ENCODE data around the gene PIEZO2.

PIEZO2 gene

DNA sequence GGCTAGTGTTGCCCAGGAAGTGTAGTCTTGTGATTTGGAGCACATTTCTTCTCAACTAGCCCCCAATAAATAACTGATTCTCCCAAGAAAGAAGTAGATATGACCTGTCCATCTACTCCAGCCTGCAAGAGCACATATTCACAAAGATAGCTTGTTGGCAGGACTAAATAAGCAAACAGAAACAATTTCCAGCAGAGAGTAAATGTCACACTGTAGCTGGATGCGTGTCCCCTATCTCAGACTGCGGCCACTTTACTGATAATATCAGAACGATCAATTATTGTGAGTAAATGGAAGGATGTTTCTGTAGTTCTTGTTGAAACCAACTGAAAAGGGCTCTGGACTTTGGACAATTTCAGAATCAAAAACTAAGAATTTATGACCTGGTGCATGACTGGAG lies 97.9 kb downstream of the PIEZO2 start:
- no peak for DNase-seq (ENCODE audit: low read depth)
- no peak overlapping the region for H3K4me3 ChIP-seq (ENCODE audit: control insufficient read depth, low read depth, low read length)
- TF ChIP-seq, protein P1, sequence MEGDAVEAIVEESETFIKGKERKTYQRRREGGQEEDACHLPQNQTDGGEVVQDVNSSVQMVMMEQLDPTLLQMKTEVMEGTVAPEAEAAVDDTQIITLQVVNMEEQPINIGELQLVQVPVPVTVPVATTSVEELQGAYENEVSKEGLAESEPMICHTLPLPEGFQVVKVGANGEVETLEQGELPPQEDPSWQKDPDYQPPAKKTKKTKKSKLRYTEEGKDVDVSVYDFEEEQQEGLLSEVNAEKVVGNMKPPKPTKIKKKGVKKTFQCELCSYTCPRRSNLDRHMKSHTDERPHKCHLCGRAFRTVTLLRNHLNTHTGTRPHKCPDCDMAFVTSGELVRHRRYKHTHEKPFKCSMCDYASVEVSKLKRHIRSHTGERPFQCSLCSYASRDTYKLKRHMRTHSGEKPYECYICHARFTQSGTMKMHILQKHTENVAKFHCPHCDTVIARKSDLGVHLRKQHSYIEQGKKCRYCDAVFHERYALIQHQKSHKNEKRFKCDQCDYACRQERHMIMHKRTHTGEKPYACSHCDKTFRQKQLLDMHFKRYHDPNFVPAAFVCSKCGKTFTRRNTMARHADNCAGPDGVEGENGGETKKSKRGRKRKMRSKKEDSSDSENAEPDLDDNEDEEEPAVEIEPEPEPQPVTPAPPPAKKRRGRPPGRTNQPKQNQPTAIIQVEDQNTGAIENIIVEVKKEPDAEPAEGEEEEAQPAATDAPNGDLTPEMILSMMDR (IDR thresholded peaks at IDR 0.05; ENCODE audit: control insufficient read depth, insufficient read depth, low read depth, low read length, missing control alignments) = no peak

DNA sequence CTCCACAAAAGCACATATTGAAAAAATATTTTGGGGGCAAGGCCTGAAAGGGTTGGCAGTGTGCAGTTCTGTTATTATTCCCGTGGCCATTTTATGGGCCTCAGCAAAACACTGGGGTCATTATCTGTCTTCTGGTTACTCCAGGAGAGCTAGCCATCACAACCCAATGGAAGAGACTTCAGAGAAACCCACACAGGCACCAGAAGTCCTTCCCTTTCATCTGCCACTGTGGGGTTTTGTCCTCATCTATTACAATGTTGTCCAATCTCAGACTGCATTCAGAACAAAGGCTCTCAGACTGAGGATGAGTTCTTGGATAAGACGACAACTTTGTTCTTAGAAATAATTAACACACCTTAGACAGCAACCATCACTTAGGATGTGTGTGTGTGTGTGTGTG lies 98.4 kb downstream of the PIEZO2 start:
- no peak for DNase-seq (ENCODE audit: low read depth)
- no peak overlapping the region for H3K4me3 ChIP-seq (ENCODE audit: control insufficient read depth, low read depth, low read length)
- TF ChIP-seq, protein P1 (IDR thresholded peaks at IDR 0.05; ENCODE audit: control insufficient read depth, insufficient read depth, low read depth, low read length, missing control alignments) = no peak

DNA sequence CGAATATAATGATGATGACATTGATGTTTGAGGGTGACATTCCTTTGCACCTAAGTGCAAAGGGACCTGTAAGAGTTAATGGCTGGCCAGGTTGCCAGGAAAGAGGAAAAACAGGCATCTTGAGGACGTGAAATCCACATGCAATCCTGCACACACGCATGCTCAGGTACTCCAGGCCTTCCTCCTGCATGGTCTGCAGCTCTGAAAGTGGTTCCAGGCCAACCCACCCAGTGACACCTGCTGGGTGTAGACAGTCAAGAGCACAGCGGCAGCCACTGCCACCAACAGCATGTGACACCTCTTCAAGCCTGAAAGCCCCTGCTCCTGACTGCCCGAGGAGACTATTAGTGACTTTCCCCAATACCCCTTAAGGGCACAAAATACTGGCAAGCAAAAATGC lies 101.6 kb downstream of the PIEZO2 start:
- TF ChIP-seq, protein P1 (IDR thresholded peaks at IDR 0.05; ENCODE audit: control insufficient read depth, insufficient read depth, low read depth, low read length, missing control alignments) = no peak
- H3K4me3 ChIP-seq (ENCODE audit: control insufficient read depth, low read depth, low read length) = no peak overlapping the region
- DNase-seq (ENCODE audit: low read depth) = no peak

DNA sequence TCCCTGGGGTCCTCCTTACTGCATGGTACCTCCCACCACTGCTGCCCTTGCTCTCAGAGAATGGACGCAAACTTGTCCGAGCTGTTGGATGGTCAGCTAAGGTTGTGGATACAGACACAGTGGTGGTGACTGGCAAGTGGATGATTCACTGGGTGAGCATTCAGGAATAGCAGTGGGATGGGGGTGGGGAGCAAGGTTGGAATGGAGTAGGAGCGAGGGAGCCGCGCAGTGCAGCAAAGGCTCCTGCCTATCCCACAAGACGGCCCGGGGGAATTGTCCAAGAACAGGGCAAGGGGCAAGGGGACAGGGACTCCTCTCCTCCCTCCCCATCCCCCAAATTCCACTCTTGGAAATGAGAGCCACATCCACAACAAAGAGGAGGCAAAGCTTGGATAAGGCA lies 102.2 kb downstream of the PIEZO2 start:
- H3K4me3 ChIP-seq (ENCODE audit: control insufficient read depth, low read depth, low read length) = no peak overlapping the region
- no peak for DNase-seq (ENCODE audit: low read depth)
- TF ChIP-seq, protein P1 (IDR thresholded peaks at IDR 0.05; ENCODE audit: control insufficient read depth, insufficient read depth, low read depth, low read length, missing control alignments) = no peak

DNA sequence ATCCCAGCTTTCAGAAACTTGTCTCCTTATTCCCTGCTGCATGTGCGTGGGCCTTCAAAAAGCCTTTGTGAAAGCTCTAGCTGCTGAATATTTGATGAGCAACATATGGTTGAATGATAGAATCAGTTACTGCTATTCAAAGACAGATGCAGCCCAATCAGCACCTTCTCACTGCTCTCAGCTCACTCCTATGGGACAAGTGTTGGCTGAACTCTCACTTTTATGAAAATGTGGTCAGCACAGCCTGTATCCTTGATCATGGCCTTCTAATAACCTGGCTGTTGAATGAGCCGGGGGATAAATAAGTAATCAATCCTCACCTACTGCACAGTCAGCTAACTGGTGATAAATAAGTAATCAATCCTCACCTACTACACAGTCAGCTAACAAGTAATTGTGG lies 103.2 kb downstream of the PIEZO2 start:
- H3K4me3 ChIP-seq (ENCODE audit: control insufficient read depth, low read depth, low read length) = no peak overlapping the region
- TF ChIP-seq, protein P1 (IDR thresholded peaks at IDR 0.05; ENCODE audit: control insufficient read depth, insufficient read depth, low read depth, low read length, missing control alignments) = no peak
- DNase-seq (ENCODE audit: low read depth) = no peak

DNA sequence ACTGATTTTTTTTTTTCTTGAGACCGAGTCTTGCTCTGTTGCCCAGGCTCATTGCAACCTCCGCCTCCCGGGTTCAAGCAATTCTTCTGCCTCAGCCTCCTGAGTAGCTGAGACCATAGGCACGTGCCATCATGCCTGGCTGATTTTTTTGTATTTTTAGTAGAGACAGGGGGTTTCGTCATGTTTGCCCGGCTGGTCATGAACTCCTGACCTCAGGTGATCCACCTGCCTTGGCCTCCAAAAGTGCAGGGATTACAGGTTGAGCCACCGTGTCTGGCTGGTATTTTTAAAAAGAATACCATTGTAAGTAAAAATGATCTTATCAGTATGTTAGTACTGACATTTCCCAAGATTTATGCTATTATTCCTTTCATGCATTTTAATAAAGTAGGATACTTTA lies 105.7 kb downstream of the PIEZO2 start:
- no peak for DNase-seq (ENCODE audit: low read depth)
- H3K4me3 ChIP-seq (ENCODE audit: control insufficient read depth, low read depth, low read length) = no peak overlapping the region
- TF ChIP-seq, protein P1 (IDR thresholded peaks at IDR 0.05; ENCODE audit: control insufficient read depth, insufficient read depth, low read depth, low read length, missing control alignments) = no peak

DNA sequence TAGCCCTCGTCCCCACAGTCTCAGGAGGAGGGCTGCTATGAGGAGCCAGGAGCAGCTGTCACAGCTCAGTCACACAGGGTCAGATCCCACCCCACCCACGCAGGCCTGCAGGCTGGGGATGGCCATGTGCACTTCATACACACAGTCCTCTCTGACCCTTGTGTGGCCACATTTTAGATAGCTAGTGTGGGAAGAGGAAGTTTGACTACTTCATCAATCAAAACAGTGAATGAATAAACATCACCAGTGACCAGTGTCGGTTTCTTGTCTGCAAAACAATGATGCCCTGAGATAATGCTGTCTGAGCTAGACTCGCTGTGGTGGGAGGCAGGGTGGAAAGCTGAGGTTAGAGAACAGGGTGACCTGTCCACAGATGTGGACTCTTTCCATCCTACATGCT lies 107.1 kb downstream of the PIEZO2 start:
- no peak for DNase-seq (ENCODE audit: low read depth)
- H3K4me3 ChIP-seq (ENCODE audit: control insufficient read depth, low read depth, low read length) = no peak overlapping the region
- TF ChIP-seq, protein P1 (IDR thresholded peaks at IDR 0.05; ENCODE audit: control insufficient read depth, insufficient read depth, low read depth, low read length, missing control alignments) = no peak
